Natural killer cell (primary cell): ENCODE data around the gene GALNT16. TPM values are rescaled to one million over a fixed set of nuclear protein-coding genes. Genes with fewer than 3 reads are reported as not detected.

Experiments
- ATAC-seq, 3 donors: fragments of 150-1000 bp in 2 of 3; fragments of 200-7000 bp in 1 of 3; cut with Tn5 transposase; 1 replicate in 1 of 3; 2 replicates in 2 of 3; pipeline ENCODE4 v1.10.0; 2021; ENCODE audit warnings: mild to moderate bottlenecking in 2 of 3, moderate library complexity in 2 of 3
- DNase-seq, 2 donors: peaks; one replicate each; pipeline versions ENCODE4 v3.0.0 to v3.0.0-alpha.2; 2013 to 2021; ENCODE audit warnings: mixed read lengths in 1 of 2
- H3K27ac ChIP-seq: one replicate; pipeline ENCODE4 v1.5.1; 2013; ENCODE audit warnings: mild to moderate bottlenecking, low read length
- H3K27me3 ChIP-seq: one replicate; pipeline ENCODE4 v1.6.1; 2013; ENCODE audit warnings: low read length; ENCODE audit not compliant: control insufficient read depth, insufficient read depth
- H3K36me3 ChIP-seq: one replicate; pipeline ENCODE4 v1.6.1; 2013; ENCODE audit warnings: low read length; ENCODE audit not compliant: control insufficient read depth, insufficient read depth
- H3K4me1 ChIP-seq: one replicate; pipeline ENCODE4 v1.6.1; 2013; ENCODE audit warnings: low read length; ENCODE audit not compliant: control insufficient read depth, insufficient read depth
- H3K4me3 ChIP-seq: one replicate; pipeline ENCODE4 v1.5.1; 2013; ENCODE audit warnings: low read length
- H3K9me3 ChIP-seq: one replicate; pipeline ENCODE4 v1.6.1; 2013; ENCODE audit warnings: low read length; ENCODE audit not compliant: control insufficient read depth, insufficient read depth
- H3K27ac Mint-ChIP-seq, 2 donors: one replicate each; pipeline ENCODE4 v1.8.0; 2022; ENCODE audit warnings: mild to moderate bottlenecking in 2 of 2, mixed read lengths in 2 of 2, moderate library complexity in 1 of 2
- H3K27me3 Mint-ChIP-seq, 2 donors: one replicate each; pipeline ENCODE4 v1.8.0; 2022; ENCODE audit warnings: low read depth in 2 of 2, mixed read lengths in 2 of 2
- H3K36me3 Mint-ChIP-seq: one replicate; pipeline ENCODE4 v1.8.0; 2022; ENCODE audit warnings: mixed read lengths
- H3K4me1 Mint-ChIP-seq, 2 donors: one replicate each; pipeline ENCODE4 v1.8.0; 2022; ENCODE audit warnings: mixed read lengths in 2 of 2
- H3K4me3 Mint-ChIP-seq: one replicate; pipeline ENCODE4 v1.8.0; 2022; ENCODE audit warnings: mild to moderate bottlenecking, moderate library complexity, mixed read lengths
- H3K9me3 Mint-ChIP-seq, 2 donors: one replicate each; pipeline ENCODE4 v1.8.0; 2022; ENCODE audit warnings: mixed read lengths in 2 of 2
- CTCF ChIP-seq: fragments of 200-600 bp; IDR thresholded peaks from one replicate; pipeline ENCODE4 v1.8.0; 2022; ENCODE audit warnings: antibody characterized with exemption
- WGBS: methylation state at CpG from one replicate; pipeline ENCODE4 v1.1.7; 2013; ENCODE audit warnings: missing lambda C conversion rate; ENCODE audit not compliant: insufficient coverage; 5-methylcytosine and 5-hydroxymethylcytosine counted together
- intact Hi-C: fragments of 100-400 bp; cut with micrococcal nuclease; formaldehyde crosslinking; loops from one replicate; pipeline ENCODE4 v1.14.2; 2022
- total RNA-seq, 4 donors: library from RNA; stranded (reverse); fragments of 120-200 nt in 1 of 4; gene quantifications; one replicate each; pipeline versions ENCODE4 v1.2.3 to v1.2.4, GENCODE V29; 2013 to 2022

Gene GALNT16
- total RNA-seq, 3 donors from 2014 or later (not counting 1 experiment from before 2014, with no cell fraction given): not detected

GRCh38 chr14:69281450-69282169, 21.7 kb downstream of the GALNT16 start:
- no peak overlapping the region for H3K4me3 Mint-ChIP-seq
- DNase-seq (no peak), ATAC-seq (no peak)
- WGBS: 74% methylated on average over 10 of the region's 10 CpGs
- H3K27me3 Mint-ChIP-seq: peaks cover 9 to 17% of the 10 kb centered on the region in 2 donors
- TF ChIP-seq CTCF: no peak
- no peaks in the 10 kb centered on the region for H3K4me1 Mint-ChIP-seq
- H3K4me3 ChIP-seq: no peak overlapping the region
- no peaks in the 10 kb centered on the region for H3K36me3 Mint-ChIP-seq
- intact Hi-C loops: no loop called here
- H3K9me3 Mint-ChIP-seq: no peaks in the 10 kb centered on the region
- no peak overlapping the region for H3K27ac ChIP-seq
- no peaks in the 10 kb centered on the region for H3K4me1 ChIP-seq
- H3K36me3 ChIP-seq: no peaks in the 10 kb centered on the region
- H3K27ac Mint-ChIP-seq: no peak overlapping the region
- no peaks in the 10 kb centered on the region for H3K27me3 ChIP-seq
- no peaks in the 10 kb centered on the region for H3K9me3 ChIP-seq

- Histone ChIP-seq H3K9me3 (no peaks in the 10 kb centered on the region), H3K4me1 (no peaks in the 10 kb centered on the region), H3K27ac (no peak overlapping the region), H3K4me3 (no peak overlapping the region), H3K27me3 (no peaks in the 10 kb centered on the region), H3K36me3 (no peaks in the 10 kb centered on the region)
- DNase-seq (no peak), ATAC-seq (no peak)
- no peak for TF ChIP-seq CTCF
- H3K27me3 Mint-ChIP-seq: peaks cover 9 to 17% of the 10 kb centered on the region in 2 donors
- 98% methylated on average over 5 of the region's 6 CpGs for WGBS
- H3K27ac Mint-ChIP-seq: no peak overlapping the region
- H3K9me3 Mint-ChIP-seq: no peaks in the 10 kb centered on the region
- no peak overlapping the region for H3K4me3 Mint-ChIP-seq
- no peaks in the 10 kb centered on the region for H3K4me1 Mint-ChIP-seq
- intact Hi-C loops: no loop called here
- no peaks in the 10 kb centered on the region for H3K36me3 Mint-ChIP-seq
Observed at GRCh38 chr14:69282448-69282847, 22.5 kb downstream of the GALNT16 start.

GRCh38 chr14:69284170-69284569, 24.2 kb downstream of the GALNT16 start:
- H3K36me3 Mint-ChIP-seq: no peaks in the 10 kb centered on the region
- intact Hi-C loops: no loop called here
- ATAC-seq: no peak
- H3K27ac Mint-ChIP-seq: no peak overlapping the region
- H3K9me3 Mint-ChIP-seq: no peaks in the 10 kb centered on the region
- Histone ChIP-seq H3K4me3 (no peak overlapping the region), H3K9me3 (no peaks in the 10 kb centered on the region), H3K4me1 (no peaks in the 10 kb centered on the region), H3K27me3 (no peaks in the 10 kb centered on the region), H3K27ac (no peak overlapping the region), H3K36me3 (no peaks in the 10 kb centered on the region)
- H3K4me1 Mint-ChIP-seq: no peaks in the 10 kb centered on the region
- no peak overlapping the region for H3K4me3 Mint-ChIP-seq
- H3K27me3 Mint-ChIP-seq: peaks cover 9% of the 10 kb centered on the region in 2 donors
- TF ChIP-seq CTCF: no peak
- no peak for DNase-seq
- 75% methylated on average over 9 of the region's 9 CpGs for WGBS
